Endothelial cell of umbilical vein (primary cell): ENCODE data around the gene MED12L. TPM values are rescaled to one million over a fixed set of nuclear protein-coding genes. Genes with fewer than 3 reads are reported as not detected.

Experiments used
- BruUV-seq: library from RNA; stranded (reverse); fragments of 400-500 nt; replicated peaks from 2 replicates; lab custom pipeline; 2021; lab: Mats Ljungman, UMichigan
- CTCF ChIA-PET: fragments of 300-600, 350-600 bp; sonication (Branson Sonifier 250); formaldehyde crosslinking; loops from one replicate; lab custom pipeline; 2021; ENCODE audit warnings: antibody characterized with exemption, inconsistent platforms; lab: Charles Lee
- POLR2A ChIA-PET: fragments of 300-600, 350-600 bp; sonication (Branson Sonifier 250); formaldehyde crosslinking; loops from one replicate; lab custom pipeline; 2021; ENCODE audit warnings: antibody characterized with exemption, inconsistent platforms; lab: Charles Lee
- DNase-seq: peaks from one replicate; pipeline ENCODE4 v3.0.0-alpha.2; 2011; ENCODE audit warnings: low read depth, low spot score
- FAIRE-seq: peaks from 2 replicates; lab custom pipeline; 2011; peaks lifted over from hg19 to GRCh38; lab: Jason Lieb, UNC
- H2AFZ ChIP-seq: 2 replicates; pipeline ENCODE4 v1.6.0; 2012; ENCODE audit warnings: low read depth, low read length, control low read depth, inconsistent platforms
- H3K27ac ChIP-seq: 2 replicates; pipeline ENCODE4 v1.5.1; 2011; ENCODE audit warnings: low read depth, mild to moderate bottlenecking, control low read depth, low read length, moderate library complexity; ENCODE audit not compliant: insufficient read depth
- H3K27me3 ChIP-seq, 2 experiments: 2 replicates each; pipeline versions ENCODE4 v1.6.0 to v1.6.1; 2011; ENCODE audit warnings: low read length in 2 of 2, mixed read lengths in 1 of 2; ENCODE audit not compliant: control insufficient read depth in 2 of 2, insufficient read depth in 2 of 2
- H3K36me3 ChIP-seq, 2 experiments: 2 replicates in 1 of 2; 3 replicates in 1 of 2; pipeline ENCODE4 v1.5.1; 2011; ENCODE audit warnings: low read length in 2 of 2, mild to moderate bottlenecking in 1 of 2, moderate library complexity in 1 of 2; ENCODE audit not compliant: control insufficient read depth in 2 of 2, insufficient read depth in 2 of 2; ENCODE audit errors: extremely low read depth in 1 of 2
- H3K4me1 ChIP-seq: 3 replicates; pipeline ENCODE4 v1.5.1; 2011; ENCODE audit warnings: mild to moderate bottlenecking, low read length; ENCODE audit not compliant: control insufficient read depth, insufficient read depth; ENCODE audit errors: extremely low read depth
- H3K4me2 ChIP-seq: 2 replicates; pipeline ENCODE4 v1.6.1; 2011; ENCODE audit warnings: low read length, control low read depth, mixed read lengths; ENCODE audit not compliant: insufficient read depth
- H3K4me3 ChIP-seq, 3 experiments: fragments of 200-600 bp in 1 of 3; sonication (generic), shearing (Covaris generic) in 1 of 3; replicated peaks in 1 of 3; 2 replicates each; pipeline ENCODE4 v1.5.1; 2011 to 2016; ENCODE audit warnings: control low read depth in 3 of 3, low read length in 3 of 3, mild to moderate bottlenecking in 2 of 3, inconsistent platforms in 1 of 3, low read depth in 1 of 3, moderate library complexity in 1 of 3; ENCODE audit not compliant: insufficient read depth in 1 of 3
- H3K79me2 ChIP-seq: 2 replicates; pipeline ENCODE4 v1.6.0; 2012; ENCODE audit warnings: low read length, inconsistent platforms; ENCODE audit not compliant: control insufficient read depth, insufficient read depth
- H3K9ac ChIP-seq: replicated peaks from 2 replicates; pipeline ENCODE3; 2011; ENCODE audit warnings: low read length, control low read depth; ENCODE audit not compliant: insufficient read depth; ENCODE audit errors: extremely low read depth
- H3K9me1 ChIP-seq: replicated peaks from 3 replicates; pipeline ENCODE4 v1.6.0; 2011; ENCODE audit warnings: mild to moderate bottlenecking, low read length; ENCODE audit not compliant: control insufficient read depth, insufficient read depth; ENCODE audit errors: extremely low read depth
- H3K9me3 ChIP-seq: replicated peaks from 2 replicates; pipeline ENCODE4 v1.5.1; 2012; ENCODE audit warnings: low read length, inconsistent platforms; ENCODE audit not compliant: control insufficient read depth, insufficient read depth
- H4K20me1 ChIP-seq: replicated peaks from 2 replicates; pipeline ENCODE3; 2011; ENCODE audit warnings: mild to moderate bottlenecking, low read length; ENCODE audit not compliant: control insufficient read depth, insufficient read depth; ENCODE audit errors: extremely low read depth
- CTCF ChIP-seq, 2 donors: IDR thresholded peaks; 1 replicate in 1 of 2; 2 replicates in 1 of 2; pipeline ENCODE4 v1.5.1; 2011; ENCODE audit warnings: low read length in 2 of 2, mild to moderate bottlenecking in 2 of 2, moderate library complexity in 2 of 2, control low read depth in 1 of 2, inconsistent platforms in 1 of 2, low read depth in 1 of 2; ENCODE audit not compliant: insufficient read depth in 1 of 2; ENCODE audit errors: extremely low read depth in 1 of 2
- EZH2 ChIP-seq: IDR thresholded peaks from 2 replicates; pipeline ENCODE4 v1.6.1; 2012; ENCODE audit warnings: borderline replicate concordance, low read depth, mild to moderate bottlenecking, moderate library complexity, low read length, inconsistent platforms; ENCODE audit not compliant: severe bottlenecking
- FOS ChIP-seq: IDR thresholded peaks from 2 replicates; pipeline ENCODE4 v1.6.1; 2011; ENCODE audit warnings: mild to moderate bottlenecking, low read length, moderate library complexity, borderline replicate concordance; ENCODE audit not compliant: insufficient read depth
- GATA2 ChIP-seq: IDR thresholded peaks from 2 replicates; pipeline ENCODE4 v1.7.0; 2011; ENCODE audit warnings: low read depth, mild to moderate bottlenecking, moderate library complexity, mixed read lengths, low read length; ENCODE audit not compliant: insufficient read length, insufficient read depth
- JUN ChIP-seq: IDR thresholded peaks from 2 replicates; pipeline ENCODE4 v1.6.1; 2011; ENCODE audit warnings: borderline replicate concordance, low read depth; ENCODE audit not compliant: insufficient read length, insufficient read depth
- MYC ChIP-seq: IDR thresholded peaks from one replicate; pipeline ENCODE4 v1.6.1; 2011; ENCODE audit warnings: mild to moderate bottlenecking, low read depth, low read length
- POLR2A ChIP-seq: IDR thresholded peaks from 2 replicates; pipeline ENCODE4 v1.6.1; 2012; ENCODE audit warnings: low read depth, mild to moderate bottlenecking, control low read depth, low read length
- POLR2AphosphoS5 ChIP-seq: IDR thresholded peaks from 2 replicates; pipeline ENCODE4 v1.6.1; 2012; ENCODE audit warnings: low read depth, mild to moderate bottlenecking, control low read depth, low read length, moderate library complexity; ENCODE audit not compliant: insufficient read depth
- dilution Hi-C: fragments of 300-500 bp; cut with MboI; formaldehyde crosslinking; loops from one replicate; pipeline ENCODE4 v1.15.0; 2019; ENCODE audit warnings: low sequenced_read_pairs; ENCODE audit not compliant: extremely low pct_ligation_motif_present
- intact Hi-C: fragments of 100-400 bp; cut with micrococcal nuclease; formaldehyde crosslinking; loops from one replicate; pipeline ENCODE4 v1.10.0; 2022
- polyA plus RNA-seq, 4 experiments: library from polyadenylated mRNA; depleted of rRNA in 3 of 4; stranded (reverse) in 3 of 4; unstranded in 1 of 4; fragments of >200 nt; gene quantifications; 2 replicates each; pipeline versions ENCODE4 v1.2.1 to v1.2.3, GENCODE V29; 2011 to 2012; ENCODE audit warnings: missing spikeins in 1 of 4
- total RNA-seq: library from RNA; stranded (reverse); gene quantifications from 2 replicates; pipeline ENCODE4 v1.2.3, GENCODE V29; 2021
- TF ChIP-seq, protein P1 (sequence below): IDR thresholded peaks from 2 replicates; pipeline ENCODE4 v1.6.1; 2011; ENCODE audit not compliant: insufficient read depth, insufficient read length

MED12L gene
- total and polyA plus RNA-seq, 2 donors (not counting 3 experiments of a cell fraction or from before 2014, with no cell fraction given), result 0.03 to 0.27 TPM

DNA sequence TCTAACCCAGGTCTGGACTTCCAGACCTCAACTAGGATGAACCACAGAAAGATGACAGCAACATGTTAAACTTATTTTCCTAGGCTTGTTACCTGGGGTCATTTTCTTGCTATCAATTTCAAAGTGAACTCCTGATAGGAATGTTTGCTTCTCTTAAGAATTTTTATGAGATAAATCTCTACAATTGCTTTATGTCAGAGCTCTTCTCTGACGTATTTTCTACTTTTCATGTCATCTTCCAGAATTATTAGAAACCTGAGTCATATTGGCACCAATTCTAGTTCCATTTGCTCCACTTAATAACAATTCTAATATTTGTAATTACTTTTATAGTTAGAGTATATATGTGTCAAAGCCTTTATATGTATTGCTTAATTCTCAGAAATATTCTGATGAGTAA, 377.5 kb downstream of the MED12L start:
- no peaks in the 10 kb centered on the region for H3K79me2 ChIP-seq
- H3K9me1 ChIP-seq, result no peaks in the 10 kb centered on the region
- DNase-seq (no peak), FAIRE-seq (no peak)
- H3K27me3 ChIP-seq, result peaks cover 23 to 42% of the 10 kb centered on the region in 2 experiments
- BruUV-seq, result no TSS peak
- TF ChIP-seq CTCF (IDR thresholded peaks at IDR 0.05; ENCODE audit: extremely low read depth in 1 of 2, insufficient read depth in 1 of 2, low read depth in 1 of 2, low read length in 2 of 2) (no peak), JUN (no peak), MYC (no peak), EZH2 (no peak), FOS (no peak), GATA2 (no peak), POLR2A (no peak), POLR2AphosphoS5 (no peak)
- TF ChIP-seq, protein P1, sequence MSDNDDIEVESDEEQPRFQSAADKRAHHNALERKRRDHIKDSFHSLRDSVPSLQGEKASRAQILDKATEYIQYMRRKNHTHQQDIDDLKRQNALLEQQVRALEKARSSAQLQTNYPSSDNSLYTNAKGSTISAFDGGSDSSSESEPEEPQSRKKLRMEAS, result no peak
- ChIA-PET POLR2A (no interaction called here), CTCF (interaction anchor here (1.0 to 1.8 kb wide), 3 partner anchors 13 to 376 kb away, joined by 3 to 4 read pairs (median 3); no protein-coding TSS in a partner anchor)
- dilution Hi-C loops, result no loop called here
- intact Hi-C loops, result loop anchor here (10.0 kb wide), 1 partner anchor 1112 kb away; no protein-coding TSS in a partner anchor
- no peak overlapping the region for H3K9ac ChIP-seq
- H2AFZ ChIP-seq, result no peak overlapping the region
- H3K4me3 ChIP-seq, result no peak overlapping the region
- H3K9me3 ChIP-seq, result no peaks in the 10 kb centered on the region
- H3K36me3 ChIP-seq, result no peaks in the 10 kb centered on the region
- peaks cover 3% of the 10 kb centered on the region for H3K4me1 ChIP-seq
- no peak overlapping the region for H3K27ac ChIP-seq
- H4K20me1 ChIP-seq, result no peaks in the 10 kb centered on the region
- no peak overlapping the region for H3K4me2 ChIP-seq
